AG10803 (cell line): ENCODE measurements around the gene COL21A1.
"Not testable (repeated sequence)": the region's sequence is repeated elsewhere in the genome, so short reads cannot be mapped to it uniquely, and the experiment has no call there.

Experiments
- DNase-seq: peaks from one replicate; pipeline ENCODE4 v3.0.0; 2010; ENCODE audit warnings: low read depth
- H3K4me3 ChIP-seq: 2 replicates; pipeline ENCODE4 v1.5.1; 2011; ENCODE audit warnings: mild to moderate bottlenecking, low read length, control low read depth
- CTCF ChIP-seq: conservative IDR thresholded peaks from 2 replicates; pipeline ENCODE4 v1.5.1; 2011; ENCODE audit warnings: mild to moderate bottlenecking, low read length, control low read depth, inconsistent platforms

The COL21A1 gene

GRCh38 chr6:56023829-56024228, 223.6 kb downstream of the COL21A1 start:
- no peak overlapping the region for H3K4me3 ChIP-seq
- TF ChIP-seq CTCF: no peak
- DNase-seq: no peak

- no peak overlapping the region for H3K4me3 ChIP-seq
- DNase-seq: no peak
- TF ChIP-seq CTCF: no peak
Observed at GRCh38 chr6:56022678-56023077, 224.7 kb downstream of the COL21A1 start.

- TF ChIP-seq CTCF: peak; percentile 42
- no peak overlapping the region for H3K4me3 ChIP-seq
- DNase-seq: no peak
Observed at GRCh38 chr6:56021943-56022342, 225.4 kb downstream of the COL21A1 start.

- DNase-seq: no peak
Observed at GRCh38 chr6:56019973-56020372, 227.4 kb downstream of the COL21A1 start.

GRCh38 chr6:56017198-56017597, 230.2 kb downstream of the COL21A1 start:
- TF ChIP-seq CTCF: no peak
- no peak for DNase-seq
- no peak overlapping the region for H3K4me3 ChIP-seq

More at GRCh38 chr6:56019973-56020372, 227.4 kb downstream of the COL21A1 start:
- TF ChIP-seq CTCF: no peak
- H3K4me3 ChIP-seq: no peak overlapping the region

- not testable (repeated sequence) for H3K4me3 ChIP-seq, DNase-seq
Observed at GRCh38 chr6:56014039-56014438, 233.3 kb downstream of the COL21A1 start.

- peak; percentile 15 for DNase-seq
- no peak for TF ChIP-seq CTCF
Observed at GRCh38 chr6:56009636-56010035, 237.7 kb downstream of the COL21A1 start.

More at GRCh38 chr6:56009636-56010035, 237.7 kb downstream of the COL21A1 start:
- H3K4me3 ChIP-seq: no peak overlapping the region
